GM18499 (cell line): Measurements from ENCODE around the gene ZNF24.

Source experiments
- ATAC-seq: cut with Tn5 transposase; IDR thresholded peaks from one replicate; pipeline ENCODE4 v1.9.1; 2021; ENCODE audit warnings: moderate number of reproducible peaks; ENCODE audit not compliant: insufficient read depth, unreplicated experiment

The ZNF24 gene

DNA sequence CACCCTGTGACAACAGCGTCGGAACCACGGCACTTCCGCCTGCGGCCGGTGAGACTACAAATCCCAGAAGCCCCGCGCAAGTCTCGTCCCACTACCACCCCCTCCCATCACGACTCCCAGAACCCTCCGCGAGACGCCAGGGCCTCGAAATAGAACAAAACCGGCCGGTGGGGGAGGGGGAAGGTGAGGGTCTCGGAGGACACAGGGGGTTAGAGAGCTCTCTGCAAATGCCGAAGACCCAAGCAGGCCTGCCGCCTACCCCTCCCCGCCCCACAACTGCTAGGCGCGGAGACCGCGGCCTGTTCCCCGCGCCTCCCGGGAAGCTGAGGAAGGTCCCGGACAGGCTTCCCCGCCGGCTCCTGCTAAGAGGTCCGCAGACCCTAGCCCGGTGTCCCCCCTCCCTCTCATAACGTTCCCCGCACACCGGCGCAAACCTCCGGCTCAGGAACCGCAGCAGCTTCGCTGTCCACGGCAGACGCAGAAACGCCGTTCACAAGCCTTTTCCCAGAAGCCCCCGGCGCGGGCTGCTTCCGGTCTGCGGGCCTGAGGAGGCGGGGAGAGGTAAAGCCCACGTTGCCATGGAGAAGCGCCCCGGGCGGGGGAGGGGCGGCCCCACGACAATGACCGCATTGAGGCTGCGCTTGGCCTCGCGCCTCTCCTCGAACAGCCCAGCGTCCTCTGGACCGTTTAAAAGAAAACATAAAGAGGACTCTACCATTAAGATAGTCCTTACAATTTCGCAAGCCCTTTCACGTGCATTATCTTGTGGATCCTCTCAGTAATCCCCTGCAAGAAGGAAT lies at the start of gene ZNF24:
ZNF24 (minus strand) TSS at position 485 of the 800 bp plus-strand sequence. CDS start 3,770 bp downstream, outside the sequence.
- ATAC-seq = peak; percentile 81

DNA sequence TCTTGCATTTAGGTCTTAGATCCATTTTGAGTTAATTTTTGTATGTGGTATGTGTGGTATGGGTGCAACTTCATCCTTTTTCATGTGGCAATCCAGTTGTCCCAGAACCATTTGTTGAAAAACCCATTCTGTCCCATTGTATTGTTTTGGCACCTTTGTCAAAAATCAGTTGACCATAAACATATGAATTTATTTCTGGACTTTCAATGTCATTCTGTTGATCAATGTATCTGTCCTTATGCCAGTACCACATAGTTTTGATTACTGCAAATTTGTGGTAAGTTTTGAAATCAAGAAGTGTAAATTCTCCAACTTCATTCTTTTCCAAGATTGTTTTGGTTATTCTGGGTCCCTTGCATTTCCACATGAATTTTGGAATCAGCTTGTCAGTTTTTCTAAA lies 49.5 kb upstream of the ZNF24 start:
- ATAC-seq = no peak

DNA sequence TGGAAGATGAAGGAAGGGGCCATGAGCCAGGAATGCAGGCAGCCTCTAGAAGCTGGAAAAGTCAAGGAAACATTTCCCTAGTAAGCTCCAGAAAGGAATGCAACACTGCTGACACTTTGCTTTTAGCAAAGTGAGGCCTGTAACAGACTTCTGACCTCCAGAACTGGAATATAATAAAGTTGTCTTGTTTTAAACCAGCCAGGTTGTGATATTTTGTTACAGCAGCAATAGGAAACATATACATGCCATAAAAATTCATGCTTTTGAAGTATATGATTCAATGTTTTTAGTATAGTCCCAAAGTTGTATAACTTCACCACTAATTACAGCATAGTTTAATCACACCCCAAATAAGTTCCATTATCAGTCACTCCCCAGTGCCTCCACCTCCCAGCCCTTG lies 48.2 kb upstream of the ZNF24 start:
- ATAC-seq = no peak

DNA sequence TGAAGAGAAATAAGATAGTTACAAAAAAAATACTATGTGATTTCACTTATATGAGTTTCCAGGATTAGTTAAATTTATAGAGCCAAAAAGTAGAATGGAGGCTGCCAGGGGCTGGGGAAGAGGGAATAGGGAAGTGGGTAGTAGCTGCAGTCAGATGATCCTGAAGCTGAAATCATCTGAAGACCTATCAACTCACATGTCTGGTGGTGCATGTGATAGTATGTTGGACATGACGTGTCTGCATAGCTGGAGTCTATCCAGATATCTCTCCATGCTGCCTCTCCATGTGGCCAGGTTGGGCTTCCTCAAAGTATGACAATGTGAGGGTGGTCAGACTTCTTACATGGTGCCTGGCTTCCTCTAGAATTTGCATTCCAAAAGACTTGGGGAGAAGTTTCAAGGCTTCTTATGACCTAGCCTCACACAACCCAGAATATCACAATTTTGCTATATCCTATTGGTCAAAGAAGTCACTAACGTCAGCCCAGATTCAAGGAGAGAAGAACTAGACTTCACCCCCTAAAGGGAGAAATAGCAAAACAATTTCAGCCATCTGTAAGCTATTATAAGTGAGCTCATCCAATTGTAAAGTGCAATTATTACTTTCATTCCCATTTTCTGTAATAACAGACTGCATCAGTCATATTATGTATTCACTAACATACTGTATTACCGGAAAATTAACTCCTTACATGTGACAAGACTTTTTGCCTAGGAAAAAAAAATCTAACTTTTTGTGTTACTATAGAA lies 46.9 kb upstream of the ZNF24 start:
- no peak for ATAC-seq

DNA sequence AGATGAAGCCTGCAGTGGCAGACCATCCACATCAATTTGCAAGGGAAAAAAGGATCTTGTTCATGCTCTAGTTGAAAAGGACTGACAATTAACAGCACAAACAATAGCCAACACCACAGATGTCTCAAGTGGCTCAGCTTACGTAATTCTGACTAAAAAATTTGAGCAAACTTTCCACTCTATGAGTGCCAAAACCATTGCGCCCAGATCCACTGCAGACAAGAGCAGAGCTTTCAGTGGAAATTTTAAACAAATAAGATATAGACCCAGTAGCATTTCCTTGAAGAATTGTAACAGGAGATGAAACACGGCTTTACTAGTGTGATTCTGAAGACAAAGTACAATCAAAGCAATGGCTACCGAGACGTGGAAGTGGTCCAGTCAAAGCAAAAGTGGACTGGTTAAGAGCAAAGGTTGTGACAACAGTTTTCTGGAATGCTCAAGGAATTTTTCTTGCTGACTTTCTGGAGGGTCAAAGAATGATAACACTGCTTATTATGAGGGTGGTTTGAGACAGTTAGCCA lies 44.9 kb upstream of the ZNF24 start:
- ATAC-seq = no peak

DNA sequence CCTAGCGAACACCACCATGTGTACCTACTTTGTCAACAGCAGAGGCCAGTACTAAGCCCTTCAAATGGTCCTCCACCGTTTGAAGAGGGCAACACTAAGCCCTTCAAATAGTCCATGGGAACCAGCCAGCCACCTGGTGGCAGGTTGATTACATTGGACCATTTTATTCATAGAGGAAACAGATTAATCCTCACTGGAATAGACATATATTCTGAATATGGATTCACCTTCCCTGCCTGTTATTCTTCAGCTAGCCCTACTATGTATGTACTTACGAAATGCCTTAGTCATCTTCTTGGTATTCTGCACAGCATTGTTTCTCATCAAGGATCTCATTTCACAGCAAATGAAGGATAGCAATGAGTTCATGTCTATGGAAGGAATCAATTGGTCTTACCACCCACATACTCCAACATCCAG lies 42.9 kb upstream of the ZNF24 start:
- no peak for ATAC-seq

DNA sequence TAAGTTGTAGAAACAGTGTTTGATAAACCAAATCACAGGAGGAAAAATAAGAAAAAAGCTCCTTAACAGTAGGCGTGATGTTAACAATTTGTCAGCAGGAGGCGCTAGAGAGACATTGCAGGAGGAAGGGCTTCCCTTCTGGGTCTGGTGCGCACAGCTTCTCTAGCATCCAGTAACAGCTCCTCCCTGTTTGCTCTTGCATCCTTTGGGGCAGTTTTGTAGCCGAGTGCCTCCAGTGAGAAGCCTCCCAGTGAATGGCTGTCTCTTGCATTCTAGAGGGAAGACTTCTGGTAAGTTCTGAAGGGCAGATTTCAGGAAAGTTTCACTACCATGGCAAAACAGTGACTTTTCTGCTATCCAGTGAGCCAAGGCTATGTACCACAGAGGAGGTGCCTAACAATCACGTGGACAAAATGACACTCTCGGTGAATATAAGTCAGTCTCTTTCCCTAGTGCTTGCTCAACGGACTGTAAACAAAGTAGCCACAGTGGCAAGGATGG lies 42.4 kb upstream of the ZNF24 start:
- peak; percentile 68 for ATAC-seq

DNA sequence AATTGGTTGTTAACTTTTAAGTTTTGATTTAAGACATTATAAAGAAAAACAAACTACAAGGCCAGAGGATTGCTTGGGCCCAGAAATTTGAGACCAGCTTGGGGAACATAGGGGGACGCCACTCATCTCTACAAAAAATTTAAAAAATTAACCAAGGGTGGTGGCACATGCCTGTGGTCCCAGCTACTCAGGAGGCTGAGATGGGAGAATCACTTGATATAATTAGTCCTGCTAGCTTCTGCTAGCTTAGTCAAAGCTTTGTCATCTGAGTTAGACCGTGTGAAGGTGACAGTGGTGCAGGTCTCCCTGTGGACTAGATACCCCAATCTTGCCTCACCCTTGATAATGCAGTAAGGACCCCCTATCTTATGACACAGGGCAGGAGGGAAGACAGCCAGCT lies 38.9 kb upstream of the ZNF24 start:
- no peak for ATAC-seq

DNA sequence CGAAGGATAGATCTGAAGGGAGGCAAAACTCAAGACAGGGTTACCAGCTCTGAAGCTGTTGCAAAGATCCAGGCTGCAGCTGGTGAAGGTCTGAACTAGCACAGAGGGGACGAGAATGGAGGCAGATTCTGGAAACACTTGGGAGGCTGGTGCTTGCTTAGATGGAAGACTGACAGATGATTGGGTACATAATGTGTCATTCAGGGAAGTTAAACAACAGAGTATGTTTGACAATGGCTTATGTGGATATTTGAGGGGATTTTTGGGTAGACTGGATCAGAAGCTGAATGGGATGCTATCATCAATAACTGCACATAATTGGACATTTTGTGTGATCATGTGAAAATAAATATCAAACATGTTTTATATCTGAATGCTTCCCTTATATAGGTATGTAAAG lies 35.2 kb upstream of the ZNF24 start:
- no peak for ATAC-seq

DNA sequence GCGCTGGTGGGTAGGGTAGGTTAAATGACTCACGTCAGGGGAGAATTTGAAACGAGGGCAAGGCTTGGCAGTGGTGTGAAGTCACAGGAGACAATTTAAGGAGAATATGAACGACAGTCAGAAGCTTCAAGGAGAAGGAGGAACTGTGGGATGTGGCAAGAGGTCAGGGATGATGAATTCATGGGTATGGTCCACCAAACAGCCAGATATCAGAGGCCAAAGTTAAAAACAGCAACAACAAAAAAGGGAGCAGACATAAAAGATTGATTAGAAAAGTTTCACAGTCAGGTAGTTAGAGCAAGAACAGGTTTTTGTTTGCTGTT lies 34.3 kb upstream of the ZNF24 start:
- no peak for ATAC-seq

DNA sequence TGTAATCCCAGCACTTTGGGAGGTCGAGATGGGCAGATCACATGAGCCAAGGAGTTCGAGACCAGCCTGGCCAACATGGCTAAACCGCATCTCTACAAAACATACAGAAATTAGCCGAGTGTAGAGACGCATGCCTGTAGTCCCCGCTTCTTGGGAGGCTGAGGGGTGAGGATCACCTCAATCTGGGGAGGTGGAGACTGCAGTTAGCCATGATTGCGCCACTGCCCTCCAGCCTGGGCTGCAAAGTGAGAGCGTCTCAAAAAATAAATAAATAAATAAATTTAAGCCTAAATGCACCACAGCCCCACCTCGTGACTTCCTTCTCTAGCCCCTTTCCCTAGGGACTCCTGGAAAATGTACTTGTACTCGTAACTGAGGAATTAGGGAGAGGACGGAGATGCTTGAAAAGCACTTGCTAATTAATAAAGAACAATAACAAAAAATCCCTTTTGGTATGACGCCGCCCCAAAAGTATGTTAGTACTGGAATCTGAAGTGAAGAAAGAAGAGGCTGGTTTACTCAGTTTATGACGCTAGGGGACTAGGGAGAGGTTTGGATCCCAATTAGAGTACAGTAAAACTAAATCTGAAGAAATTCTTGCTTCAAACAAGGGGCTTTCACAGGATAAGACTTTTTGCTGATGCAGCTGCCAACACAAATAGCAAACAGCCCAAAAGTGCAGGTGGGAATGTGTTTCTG lies 33.8 kb upstream of the ZNF24 start:
- ATAC-seq = no peak

DNA sequence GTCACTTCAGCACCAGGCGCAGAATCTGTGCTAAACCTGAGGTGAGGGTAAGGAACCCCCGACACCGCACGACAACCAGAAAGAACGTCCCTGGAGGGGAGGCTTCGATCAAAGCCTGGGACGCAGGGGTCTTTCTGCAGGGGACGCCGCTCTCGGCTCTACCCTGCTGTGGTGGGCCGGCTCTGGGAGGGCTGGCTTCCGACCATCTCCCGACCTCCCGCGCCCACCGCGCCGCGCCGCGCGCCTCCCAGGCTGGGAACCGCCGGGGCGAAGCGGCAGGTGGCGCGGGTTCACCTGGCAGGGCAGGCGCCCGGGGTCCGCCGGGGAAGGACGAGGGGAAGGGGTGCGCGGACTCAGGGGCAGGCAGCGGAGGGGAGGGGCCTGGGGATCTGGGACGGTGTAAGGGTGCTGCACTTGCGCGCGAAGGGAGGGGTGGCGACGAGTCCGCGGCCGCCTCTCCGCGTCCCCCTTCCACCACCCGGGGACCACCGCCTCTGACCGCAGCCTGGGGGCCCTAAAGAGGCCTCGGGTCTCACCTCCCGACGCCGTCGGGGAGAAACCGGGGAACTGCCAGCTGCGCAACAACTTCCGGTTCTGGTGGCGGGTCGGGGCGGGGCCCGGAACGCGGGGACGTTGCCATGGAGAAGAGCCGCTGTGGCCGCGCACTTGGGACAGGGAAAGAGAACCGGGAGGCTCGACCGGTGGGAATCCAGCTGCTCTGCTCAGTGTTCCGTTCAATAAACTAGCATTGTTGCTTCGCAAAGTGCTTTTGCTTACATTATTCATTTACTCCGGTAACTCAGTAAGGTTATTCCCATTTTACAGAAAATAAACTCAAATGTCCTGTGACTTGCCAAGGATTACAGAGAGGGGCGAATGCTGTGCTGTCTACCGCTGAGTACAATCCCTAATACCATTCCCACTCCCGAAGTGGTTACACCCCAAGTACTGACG lies 32.8 kb upstream of the ZNF24 start, which contains the start of gene ZNF396:
ZNF396 (minus strand) TSS at position 596 of the 954 bp plus-strand sequence. CDS start 3,045 bp downstream, outside the sequence.
- peak; percentile 74 for ATAC-seq

DNA sequence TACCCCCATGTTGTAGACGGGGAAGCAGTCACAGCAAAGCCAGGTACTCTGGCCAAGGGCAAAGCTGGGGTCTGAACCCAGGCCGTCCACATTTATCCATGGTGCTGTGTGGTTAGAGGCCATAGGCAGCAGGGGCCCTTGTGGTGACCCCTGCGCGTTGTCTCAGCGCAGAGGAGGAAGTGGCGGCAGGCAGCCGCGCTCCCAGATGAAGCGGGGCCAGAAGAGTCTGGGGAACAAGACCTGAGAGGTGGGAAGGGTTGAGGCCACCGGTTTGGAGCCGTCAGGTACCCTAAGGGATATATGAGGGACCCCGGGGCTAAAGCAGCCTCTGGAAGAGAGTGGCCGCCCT lies 32.1 kb upstream of the ZNF24 start:
- peak; percentile 16 for ATAC-seq

DNA sequence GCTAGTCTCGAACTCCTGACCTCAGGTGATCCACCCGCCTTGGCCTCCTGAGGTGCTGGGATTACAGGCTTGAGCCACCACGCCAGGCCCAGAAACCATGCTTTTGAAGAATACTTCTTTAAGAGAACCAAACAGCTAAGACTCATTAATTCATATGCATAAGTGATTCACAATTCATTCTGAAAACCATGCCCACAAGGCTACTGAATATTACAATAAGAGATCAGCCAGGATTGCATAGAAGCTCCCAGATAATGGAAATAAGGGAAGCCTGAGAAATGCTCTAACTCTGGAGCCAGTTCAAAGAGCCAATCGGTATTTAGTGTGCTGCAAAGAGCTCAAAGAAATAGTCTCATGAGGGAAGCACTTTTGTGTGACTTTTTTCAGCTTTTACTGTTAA lies 30.5 kb upstream of the ZNF24 start:
- ATAC-seq = no peak

DNA sequence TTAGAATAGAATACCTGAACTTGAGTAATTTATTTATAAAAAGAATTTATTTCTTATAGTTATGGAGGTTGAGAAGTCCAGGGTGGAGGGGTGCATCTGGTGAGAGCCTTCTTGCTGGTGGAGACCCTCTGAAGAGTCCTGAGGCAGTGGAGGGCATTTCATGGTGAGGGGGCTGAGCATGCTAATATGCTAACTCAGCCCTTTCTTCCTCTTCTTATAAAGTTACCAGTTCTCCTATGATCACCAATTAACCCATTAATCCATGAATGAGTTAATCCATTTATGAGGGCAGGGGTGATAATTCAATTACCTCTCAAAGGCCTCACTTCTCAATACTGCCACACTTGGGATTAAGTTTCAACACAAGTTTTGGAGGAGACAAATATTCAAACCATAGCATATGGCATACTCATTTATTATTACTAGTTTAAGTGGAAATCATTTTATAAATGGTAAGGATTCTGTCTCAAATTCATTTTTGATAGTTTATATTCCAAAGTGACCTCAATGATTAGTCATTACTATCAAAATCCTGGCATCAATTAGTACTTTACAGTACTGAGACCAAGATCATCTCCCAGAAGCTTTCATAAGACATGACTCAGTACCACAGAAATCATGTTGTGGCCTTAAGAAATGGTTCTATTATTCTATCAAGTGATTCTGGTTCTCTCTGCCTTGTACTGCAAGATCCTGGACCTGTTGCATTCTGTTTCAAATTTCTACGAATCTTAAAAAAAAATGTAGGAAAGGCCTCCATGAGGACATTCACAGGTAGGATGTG lies 27.4 kb upstream of the ZNF24 start:
- no peak for ATAC-seq

DNA sequence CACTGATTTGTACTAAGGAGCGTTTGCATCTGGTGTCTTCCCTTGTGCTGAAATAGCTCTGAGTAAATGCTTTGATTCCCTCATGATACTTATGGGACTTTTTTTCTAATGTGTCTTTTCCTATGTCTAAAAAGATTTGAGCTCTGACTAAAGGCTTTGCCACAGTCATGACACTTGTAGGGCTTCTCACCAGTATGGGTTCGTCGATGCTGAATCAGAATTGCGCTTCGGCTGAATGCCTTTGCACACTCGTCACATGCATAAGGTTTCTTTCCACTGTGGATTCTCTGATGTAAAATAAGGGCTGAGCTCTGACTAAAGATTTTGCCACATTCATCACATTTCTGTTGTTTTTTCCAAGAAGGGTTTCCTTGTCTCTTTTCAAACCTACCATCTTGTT lies 24.9 kb upstream of the ZNF24 start:
- ATAC-seq = no peak

DNA sequence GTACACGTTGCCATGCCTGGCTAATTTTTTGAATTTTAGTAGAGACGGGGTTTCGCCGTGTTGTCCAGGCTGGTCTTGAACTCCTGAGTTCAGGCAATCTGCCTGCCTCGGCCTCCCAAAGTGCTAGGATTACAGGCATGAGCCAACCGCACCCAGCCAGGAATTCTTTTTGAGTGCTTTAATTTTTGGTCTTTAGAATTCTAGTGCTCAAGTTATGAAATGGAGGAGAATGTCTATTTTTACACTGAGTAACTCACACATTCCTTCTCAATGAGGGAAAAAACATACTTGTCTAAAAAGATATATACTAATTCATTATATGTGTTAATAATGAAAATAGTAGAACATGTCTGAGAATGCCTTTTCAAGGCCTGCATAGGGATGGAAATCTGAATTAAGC lies 24.4 kb upstream of the ZNF24 start:
- no peak for ATAC-seq

DNA sequence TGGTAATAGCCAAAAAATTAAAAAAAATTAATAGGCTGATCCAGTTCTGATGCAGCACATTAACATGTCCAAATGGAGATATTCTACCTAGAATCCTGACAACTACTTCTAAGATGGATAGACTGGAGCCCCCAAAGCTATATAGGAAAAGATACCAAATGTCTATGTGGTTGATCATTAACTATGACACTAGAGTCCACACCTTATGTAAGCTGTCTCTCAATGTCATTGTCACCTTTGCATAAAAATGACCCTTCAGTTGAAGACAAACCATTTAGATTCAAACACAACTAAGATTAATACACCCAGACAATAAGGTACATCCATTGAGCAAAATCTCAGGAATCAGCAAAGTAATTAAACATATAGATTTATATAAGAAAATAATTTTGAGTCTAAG lies 18.3 kb upstream of the ZNF24 start:
- ATAC-seq = no peak
